ENCODE measurements around the gene TMEM156.

Gene TMEM156

DNA sequence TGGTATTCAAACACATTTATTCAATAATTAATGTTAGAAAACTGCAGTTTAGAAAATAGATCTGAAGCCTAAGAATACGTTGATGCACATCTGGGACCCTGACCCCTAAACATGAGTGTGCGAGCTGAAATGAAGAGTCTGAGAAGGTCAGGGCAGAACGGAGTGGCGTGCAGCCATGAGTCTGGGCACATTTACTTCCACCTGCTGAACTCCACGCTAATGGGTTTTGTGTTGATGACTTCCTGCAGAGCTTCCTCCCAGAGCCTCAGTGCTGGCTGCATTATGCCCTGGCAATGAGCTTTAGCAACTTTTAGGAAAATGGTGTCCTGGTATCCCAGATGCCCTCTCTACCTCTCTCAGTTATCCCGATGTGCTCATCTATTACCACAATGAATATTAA is 111.5 kb downstream of the TMEM156 start:
- peak; percentile 15 for DNase-seq

DNA sequence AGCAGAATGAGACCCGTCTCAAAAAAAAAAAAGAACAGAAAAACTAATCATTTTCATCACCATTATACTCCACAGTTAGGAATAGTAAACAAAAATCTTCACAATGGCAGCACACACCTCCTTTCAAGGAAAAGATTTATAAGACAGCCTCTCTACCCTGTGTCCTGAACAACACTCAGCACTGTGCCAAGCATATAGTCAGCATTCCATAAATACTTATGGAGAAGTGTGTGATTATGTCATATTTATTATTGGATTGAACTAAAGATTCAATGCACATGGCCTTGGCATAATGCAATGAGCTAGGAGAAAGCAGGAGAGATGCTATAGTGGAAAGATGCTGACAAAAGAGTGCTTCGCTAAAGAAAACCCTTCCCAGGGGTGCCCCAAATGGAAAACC is 112.0 kb downstream of the TMEM156 start:
- DNase-seq: no peak

DNA sequence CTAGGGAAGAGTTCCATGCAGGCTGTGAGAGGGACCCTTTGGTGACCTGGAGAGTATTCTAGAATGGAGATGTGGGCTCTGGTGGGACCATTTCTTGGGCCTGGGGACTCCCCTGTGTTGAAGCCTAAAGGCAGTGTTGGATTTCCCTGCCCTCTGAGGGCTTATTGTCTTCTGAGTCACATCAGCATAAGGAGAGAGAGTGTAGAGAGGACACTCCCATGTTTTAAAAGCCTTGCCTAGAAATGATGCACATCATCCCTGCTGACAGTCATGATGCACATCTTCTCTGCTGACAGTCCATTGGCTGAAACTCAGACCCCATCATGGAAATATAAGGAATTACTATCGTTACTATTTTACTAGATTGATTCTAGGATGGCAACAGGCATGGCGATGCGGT is 112.7 kb downstream of the TMEM156 start:
- DNase-seq: no peak

DNA sequence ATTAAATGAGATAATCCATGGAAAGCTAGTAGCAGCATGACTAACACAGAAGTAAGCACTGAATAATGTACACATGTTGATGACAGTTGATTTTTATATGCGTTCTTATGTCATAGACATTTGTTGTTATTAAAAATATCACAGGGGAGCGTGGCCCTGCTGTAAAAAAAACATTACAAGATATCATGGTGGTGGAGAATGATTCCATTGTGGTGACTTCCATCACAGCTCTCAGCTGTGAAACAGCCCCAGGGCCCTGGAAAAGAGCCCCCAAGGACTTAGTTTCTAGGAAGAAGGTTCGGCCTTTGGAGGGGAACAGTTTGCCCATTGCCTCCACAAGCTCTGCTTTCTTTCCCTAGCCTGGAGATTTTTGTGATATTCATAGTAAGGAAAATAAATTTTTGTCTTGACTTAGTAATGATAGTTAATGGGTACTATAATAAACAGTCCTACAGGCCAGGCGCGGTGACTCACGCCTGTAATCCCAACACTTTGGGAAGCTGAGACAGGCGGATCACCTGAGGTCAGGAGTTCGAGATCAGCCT is 114.7 kb downstream of the TMEM156 start:
- no peak for DNase-seq
